GM15510 (cell line): Measurements from ENCODE around the gene LDLRAD4.

Experiments used
- POLR2A ChIP-seq: IDR thresholded peaks from 3 replicates; pipeline ENCODE4 v1.6.1; 2011; ENCODE audit warnings: borderline replicate concordance; ENCODE audit not compliant: insufficient read length; ENCODE audit errors: extremely low read depth

The LDLRAD4 gene

DNA sequence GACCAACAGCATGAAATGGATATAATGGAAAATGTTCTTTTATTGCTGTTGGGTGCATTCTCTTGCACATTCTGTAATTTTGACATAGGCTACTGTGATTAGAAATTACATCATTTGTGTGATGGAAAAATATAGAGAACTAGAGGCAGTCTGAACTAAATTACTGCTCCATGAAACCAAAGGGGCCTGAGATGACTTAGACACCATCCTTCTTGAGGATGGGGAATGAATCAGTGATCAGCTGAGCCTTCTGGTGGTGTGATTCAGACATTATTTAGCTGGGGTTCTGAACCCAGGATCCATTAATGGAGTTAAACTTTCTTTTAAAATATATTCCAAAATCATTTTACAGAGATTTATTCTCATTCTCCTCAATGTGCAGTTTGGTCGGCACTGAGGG lies 135.8 kb downstream of the LDLRAD4 start:
- TF ChIP-seq POLR2A = no peak

DNA sequence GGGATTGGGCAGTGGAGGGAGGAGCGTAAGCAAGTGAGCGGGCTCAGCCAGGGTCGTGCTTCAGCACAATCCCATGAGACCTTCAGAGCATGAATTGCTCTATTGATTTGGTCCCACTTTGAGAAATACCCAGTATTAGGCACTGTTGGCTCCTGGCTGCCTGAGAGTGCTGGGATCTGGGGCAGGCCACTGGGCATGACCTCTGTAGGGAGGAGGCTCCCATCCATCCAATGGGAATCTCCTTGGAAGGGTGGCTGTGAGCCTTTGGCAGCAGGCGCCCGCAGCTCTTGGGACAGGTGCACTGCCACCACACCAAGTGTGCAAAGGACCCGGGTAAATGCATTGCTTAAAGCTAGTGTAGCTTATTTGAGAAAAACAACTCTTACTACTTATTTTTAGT lies 137.5 kb downstream of the LDLRAD4 start:
- no peak for TF ChIP-seq POLR2A

DNA sequence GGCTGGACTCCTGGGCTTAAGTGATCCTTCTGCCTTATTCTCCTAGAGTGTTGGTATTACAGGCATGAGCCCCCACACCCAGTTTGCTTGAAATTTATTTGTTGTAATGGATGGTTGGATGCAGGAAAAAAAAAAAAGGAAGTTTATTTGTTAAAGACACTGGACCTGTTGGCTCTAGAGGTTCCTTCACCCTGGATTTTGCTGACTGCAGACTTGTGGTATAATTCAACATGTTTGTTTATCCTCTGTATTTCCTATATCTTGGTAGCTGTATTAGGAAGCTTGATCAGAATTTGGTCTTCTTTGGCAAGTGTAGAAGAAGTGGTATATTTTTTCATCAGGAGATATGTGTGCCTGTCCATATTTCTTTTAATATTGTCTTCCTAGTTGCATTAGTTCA lies 138.7 kb downstream of the LDLRAD4 start:
- TF ChIP-seq POLR2A = no peak

DNA sequence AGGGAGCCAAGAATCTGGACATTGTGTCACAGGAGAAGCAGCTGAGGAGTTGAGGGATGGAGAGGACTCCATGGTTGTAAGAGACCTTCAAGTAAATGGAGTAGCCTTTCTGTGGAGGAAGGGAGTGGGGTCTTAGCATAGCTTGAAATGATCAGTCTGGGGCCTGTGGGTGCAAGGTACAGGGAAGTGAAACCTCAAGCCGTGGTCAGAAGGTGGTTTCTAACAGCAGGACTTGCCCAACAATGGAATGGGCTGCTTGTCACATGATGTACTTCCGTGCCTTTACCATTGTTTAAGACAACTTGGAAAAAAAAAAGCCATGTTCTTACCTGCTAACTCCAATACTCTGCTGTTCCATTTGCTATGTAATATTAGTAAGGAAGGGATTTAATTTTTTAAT lies 140.7 kb downstream of the LDLRAD4 start:
- no peak for TF ChIP-seq POLR2A

DNA sequence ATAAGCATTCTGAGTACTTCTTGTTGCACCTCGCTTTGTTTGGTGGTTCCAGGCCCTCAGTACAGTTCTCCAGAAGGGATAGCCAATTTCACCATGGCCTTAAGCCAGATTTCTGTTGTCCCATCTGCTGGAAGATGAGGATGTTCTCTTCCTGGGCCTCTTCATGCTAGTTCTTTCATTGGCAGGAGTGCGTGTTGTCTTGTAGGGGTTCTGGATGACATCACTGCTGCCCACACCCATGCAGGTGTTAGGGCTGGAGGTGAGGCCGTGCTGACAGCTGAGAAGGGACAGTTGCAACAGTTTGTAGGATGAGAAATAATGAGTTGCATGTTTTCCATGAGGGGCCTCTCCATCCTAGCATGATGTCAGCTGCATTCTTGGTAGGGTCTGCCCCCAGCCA lies 142.9 kb downstream of the LDLRAD4 start:
- TF ChIP-seq POLR2A = no peak

DNA sequence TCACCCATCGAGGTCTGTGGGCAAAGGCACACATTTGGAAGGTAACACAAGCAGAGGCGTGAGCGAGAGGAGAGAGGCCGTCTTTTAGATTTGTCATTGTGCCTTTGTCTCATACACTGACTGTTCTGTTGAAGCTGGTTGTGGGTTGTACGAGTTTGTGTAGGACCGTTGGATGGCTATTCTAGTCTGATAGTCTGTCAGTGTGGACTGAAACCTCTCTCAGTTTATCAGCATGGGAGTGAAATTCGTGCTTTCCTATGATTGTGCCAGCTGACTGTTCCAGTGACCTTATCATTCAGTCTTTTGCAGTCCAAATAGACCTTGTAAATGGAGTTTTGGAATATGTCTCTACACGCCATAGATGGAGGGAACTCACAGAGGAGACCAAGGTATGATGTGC lies 143.5 kb downstream of the LDLRAD4 start:
- TF ChIP-seq POLR2A = no peak

DNA sequence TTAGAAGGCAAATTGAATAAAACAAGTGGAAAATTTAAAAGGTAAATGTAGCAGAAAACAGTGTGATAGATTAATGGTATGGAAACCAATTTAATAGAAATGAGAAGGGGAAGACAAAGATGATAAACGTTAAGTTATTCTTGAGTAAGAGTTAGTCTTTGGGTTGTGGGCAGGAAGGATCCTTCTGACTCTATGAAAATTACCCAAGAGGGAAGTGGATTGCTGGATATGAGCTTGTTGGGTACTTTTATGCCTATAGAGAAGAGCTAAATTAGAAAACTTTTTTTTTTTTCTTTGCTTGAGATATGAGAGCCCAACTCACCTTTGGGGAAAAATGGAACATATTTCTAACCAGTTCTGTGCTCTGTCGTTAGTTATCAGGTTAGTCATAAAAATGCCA lies 144.0 kb downstream of the LDLRAD4 start:
- TF ChIP-seq POLR2A = no peak

DNA sequence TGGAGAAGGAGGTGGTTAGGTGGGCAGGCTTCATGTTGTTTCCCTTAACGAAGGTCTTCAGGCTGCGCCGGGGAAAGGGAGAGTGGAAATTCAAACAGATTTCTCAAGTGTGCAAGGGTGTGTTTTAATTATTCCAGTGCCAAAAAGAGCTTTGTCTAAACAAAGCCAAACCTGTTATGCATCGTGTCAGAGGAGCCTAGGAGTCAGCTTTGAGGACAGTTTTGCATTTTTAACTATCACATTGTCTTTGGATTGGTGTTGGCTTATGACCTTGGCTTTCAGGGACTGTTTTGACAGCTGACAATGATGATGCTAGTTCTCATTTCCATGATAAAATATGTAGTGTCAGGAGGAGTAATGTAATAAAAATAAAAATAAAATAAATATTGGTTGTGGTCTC lies 144.8 kb downstream of the LDLRAD4 start:
- no peak for TF ChIP-seq POLR2A

DNA sequence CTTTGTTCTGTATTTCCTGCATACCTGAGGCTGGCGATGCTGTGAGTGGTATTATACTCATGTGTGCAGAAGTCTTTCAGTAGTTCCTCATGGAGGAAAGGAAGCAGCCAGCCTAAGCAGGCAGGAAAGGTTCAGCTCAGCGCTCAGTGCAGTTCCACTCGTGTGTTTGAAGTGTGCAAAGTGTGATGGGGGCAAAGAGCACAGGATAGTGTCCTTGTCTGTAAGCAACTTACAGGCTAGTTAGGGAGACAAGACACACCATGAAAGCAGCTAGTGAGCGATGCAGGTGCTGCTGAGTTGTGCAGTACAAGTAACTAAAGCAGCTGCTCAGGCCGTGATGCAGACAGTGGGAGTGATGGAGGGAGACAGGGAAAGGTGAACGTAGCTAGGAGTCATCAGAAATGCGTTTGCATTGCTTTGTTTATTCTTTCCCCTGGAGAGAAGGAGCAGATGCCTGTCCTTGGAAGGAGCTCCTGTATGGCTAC lies 146.2 kb downstream of the LDLRAD4 start:
- no peak for TF ChIP-seq POLR2A

DNA sequence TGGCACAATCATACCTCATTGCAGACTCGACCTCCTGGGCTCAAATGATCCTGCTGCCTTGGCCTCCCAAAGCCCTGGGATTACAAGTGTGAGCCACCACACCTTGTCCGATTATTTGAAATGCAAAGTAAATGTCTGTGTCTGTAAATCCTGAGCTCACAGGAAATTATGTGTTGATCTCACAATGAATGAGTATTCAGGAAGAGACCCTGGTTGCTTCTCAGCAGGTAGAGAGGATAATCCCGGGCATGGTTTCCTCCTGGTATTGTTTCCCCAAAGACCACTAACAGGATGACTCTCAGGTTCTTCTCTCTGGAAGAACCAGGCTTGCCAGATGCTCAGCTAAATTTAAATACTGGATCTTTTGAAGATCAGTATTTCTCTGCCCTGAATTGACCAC lies 147.6 kb downstream of the LDLRAD4 start:
- no peak for TF ChIP-seq POLR2A

DNA sequence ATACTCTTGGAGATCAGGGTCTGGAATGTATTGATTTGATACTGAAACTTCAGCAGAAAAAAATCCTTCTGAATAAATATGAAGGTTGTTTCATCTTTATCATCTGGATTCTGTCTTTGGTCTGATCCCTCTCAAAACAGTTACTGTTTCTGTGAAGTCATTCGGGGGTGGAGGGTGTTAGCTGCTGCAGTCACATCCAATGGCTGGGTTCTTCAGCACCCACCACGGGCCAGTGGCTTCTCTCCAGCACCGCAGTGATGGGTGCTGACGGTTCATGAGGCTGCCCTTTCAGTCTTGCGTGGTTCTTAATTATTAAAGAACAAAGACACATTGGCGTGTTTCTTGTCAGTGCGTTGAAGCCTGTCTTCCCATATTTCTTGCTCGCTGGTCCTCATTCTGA lies 148.0 kb downstream of the LDLRAD4 start:
- no peak for TF ChIP-seq POLR2A

DNA sequence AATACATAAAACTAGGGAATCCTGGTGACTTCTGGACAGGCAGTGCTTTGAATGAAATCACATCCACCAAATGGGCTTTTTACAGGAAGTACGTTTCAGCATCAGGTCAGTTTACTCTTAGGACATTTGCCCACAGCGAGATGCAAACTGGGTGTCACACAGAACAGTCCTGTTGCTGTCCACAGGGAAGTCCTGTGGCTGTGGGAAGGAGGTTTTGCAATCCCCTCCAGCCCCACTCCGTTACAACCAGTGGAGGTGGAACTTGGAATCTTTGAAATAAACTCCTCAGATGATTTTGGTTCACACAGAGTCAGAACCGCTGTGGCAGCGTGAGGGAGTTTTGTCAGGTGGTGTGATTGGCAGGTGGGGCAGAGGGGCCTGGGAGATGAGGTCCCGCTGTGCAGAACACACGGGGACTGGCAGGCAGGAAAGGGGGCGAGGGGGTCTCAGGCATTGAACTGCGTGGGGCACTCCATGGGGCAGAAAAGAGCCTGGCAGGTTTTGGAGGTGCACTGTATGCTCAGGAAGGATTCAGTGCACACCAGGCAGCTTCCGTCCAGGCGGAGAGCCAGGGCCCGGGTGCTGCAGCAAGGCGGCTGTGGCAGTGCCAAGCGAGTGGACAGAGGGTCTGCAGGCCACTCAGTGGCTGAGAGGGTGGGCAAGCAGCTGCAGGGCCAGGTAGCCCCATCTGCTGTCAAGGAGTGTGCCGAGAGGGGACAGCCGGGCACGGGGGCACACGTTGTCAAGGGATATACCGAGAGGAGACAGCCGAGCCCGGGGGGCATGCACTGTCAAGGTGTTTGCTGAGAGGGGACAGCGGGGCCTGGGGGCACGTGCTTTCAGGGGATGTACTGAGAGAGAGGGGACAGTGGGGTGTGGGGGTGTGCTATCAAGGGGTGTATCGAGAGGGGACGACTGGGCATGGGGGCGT lies 148.7 kb downstream of the LDLRAD4 start:
- no peak for TF ChIP-seq POLR2A

DNA sequence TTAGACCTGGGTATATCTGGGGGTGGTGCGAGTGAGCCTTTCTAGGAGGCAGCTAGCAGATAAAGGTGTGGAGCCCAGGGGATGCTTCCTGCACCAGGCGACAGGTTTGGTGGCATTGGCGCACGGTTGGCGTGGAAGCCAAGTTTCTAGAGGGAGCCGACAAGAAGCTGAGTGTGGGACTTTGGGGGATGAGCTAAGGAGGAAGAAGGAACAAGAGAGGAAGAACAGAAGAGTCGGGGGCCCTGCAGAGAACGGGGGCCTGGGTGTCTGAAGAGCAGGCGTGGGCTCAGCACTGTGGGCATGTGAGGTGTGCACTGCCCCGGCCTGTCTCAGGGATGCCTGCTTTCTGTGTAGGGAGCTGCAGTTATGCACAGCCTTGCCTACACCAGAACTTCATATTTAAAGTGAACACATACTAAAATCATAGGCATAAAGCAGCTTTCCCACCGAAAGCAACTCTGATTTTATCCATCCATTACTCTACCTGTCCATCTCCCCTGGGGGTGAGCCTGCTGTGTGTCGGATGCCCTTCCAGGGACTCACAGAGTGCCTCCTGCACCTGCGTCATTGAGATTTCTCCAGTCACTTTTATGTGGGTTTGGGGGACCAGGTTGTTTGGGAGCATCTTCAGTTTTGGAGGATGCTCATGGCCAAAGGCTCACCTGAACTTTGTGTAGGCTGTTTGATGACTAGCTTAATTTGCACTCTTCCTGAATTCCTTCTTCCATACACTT lies 149.7 kb downstream of the LDLRAD4 start:
- no peak for TF ChIP-seq POLR2A

DNA sequence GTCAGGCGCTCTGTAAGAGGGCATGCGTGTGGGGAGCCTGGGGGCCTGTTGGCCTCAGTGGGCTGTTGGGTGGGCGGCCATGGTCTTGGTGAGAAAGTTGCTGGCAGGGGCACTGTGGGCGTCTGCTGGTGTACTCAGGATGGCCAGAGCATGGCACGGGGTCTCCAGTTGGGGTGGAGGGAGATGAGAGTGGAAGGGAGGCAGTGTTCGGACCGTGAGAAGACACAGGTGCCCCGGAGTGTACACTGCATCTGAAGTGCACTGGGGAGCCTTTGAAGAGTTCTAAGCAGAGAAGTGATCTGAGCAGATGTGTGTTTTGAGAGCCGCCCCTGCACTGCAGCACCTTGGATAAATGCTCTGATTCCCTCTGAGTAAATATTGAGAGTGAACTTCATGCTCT lies 150.8 kb downstream of the LDLRAD4 start:
- TF ChIP-seq POLR2A = no peak

DNA sequence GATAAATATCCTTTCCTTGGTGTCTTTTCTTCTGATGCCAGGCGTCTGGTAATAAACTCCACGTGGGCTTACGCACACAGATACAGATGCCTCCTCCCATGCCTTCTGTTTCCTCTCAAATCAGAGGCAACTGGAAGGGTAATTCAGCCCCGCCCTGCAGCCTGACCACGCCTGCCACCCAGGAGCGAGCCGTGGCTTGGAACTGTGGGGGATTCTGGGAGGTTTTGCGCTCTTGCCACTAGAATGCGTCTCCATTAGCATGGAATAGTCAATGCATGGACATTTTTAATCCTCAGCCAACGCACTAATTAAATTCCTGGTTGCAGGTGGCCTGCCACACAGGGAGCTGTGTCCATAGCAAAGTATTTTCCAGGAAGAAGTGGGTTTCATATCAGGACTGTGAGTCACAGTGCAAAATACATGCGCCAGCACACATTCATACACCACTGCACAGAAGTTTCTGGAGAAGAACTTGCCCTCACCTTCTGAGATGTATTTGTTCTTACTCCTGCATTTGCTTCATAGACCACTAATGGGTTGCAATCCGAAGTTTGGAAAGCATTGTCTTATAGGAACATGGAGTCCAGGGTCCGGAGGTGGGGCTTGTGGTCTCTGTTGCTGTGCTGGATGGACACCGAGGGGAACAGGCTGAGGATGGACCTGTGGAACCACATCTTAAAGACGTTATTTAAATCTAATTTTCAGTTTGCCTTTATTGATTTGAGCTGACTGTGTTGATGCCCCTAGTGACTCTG lies 151.4 kb downstream of the LDLRAD4 start:
- no peak for TF ChIP-seq POLR2A

DNA sequence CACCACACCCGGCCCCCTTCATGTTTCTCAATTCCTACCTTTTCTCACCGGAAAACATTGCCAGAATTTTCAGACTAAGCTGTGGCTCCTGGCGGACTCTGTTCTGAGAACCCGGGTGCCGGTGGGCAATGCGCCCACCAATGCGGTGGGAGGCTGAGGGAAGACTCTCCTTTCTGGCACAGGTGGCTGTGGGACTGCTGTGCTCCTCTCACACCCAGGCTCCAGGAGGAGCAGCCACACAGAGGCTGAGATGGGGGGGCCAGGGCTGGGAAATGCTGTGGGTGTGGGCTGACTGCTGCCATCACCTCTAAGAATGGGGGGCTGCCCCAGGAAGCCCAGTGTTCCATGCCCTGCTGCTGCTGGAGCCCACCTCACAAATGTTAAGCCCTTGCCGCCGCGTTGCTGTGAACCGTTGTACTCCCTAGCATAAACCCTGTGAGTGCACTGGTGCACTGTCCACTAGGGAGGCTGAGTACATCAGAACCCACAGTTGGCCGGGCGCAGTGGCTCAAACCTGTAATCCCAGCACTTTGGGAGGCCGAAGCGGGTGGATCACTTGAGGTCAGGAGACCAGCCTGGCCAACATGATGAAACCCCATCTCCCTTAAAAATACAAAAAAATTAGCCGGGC lies 152.6 kb downstream of the LDLRAD4 start:
- TF ChIP-seq POLR2A = no peak
